22Rv1 (cell line): ENCODE results near the gene ZBTB7A.

Source experiments
- ZFX ChIP-seq: fragments of 450-650 bp; IDR thresholded peaks from 2 replicates; pipeline ENCODE4 v1.6.1; 2017; ENCODE audit warnings: antibody characterized with exemption, borderline replicate concordance
- TF ChIP-seq, protein P1 (sequence below): fragments of 450-650 bp; IDR thresholded peaks from 2 replicates; pipeline ENCODE4 v1.5.1; 2017; ENCODE audit warnings: mild to moderate bottlenecking

DNA sequence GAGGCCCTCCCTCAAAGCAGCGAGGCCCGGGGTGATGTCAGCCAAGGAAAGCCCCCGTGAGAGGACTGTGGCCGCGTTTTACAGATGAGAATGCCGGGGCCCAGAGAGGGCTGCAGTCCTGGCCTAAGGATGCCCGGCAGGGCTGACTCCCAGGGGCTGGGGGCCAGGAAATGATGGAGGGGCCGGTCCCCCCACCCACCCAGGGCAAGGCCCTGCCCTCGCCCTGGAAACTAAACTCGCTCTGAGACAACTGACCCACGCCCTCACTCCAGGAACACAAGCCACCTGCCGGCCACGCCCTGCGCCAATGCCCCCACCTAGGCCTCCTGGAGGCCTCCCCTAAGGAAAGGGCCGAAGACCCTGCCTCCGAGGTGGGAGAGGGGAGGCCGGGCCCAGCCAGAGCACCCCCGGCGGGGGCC is 7.2 kb downstream of the ZBTB7A start:
- TF ChIP-seq, protein P1, sequence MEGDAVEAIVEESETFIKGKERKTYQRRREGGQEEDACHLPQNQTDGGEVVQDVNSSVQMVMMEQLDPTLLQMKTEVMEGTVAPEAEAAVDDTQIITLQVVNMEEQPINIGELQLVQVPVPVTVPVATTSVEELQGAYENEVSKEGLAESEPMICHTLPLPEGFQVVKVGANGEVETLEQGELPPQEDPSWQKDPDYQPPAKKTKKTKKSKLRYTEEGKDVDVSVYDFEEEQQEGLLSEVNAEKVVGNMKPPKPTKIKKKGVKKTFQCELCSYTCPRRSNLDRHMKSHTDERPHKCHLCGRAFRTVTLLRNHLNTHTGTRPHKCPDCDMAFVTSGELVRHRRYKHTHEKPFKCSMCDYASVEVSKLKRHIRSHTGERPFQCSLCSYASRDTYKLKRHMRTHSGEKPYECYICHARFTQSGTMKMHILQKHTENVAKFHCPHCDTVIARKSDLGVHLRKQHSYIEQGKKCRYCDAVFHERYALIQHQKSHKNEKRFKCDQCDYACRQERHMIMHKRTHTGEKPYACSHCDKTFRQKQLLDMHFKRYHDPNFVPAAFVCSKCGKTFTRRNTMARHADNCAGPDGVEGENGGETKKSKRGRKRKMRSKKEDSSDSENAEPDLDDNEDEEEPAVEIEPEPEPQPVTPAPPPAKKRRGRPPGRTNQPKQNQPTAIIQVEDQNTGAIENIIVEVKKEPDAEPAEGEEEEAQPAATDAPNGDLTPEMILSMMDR = no peak
- TF ChIP-seq ZFX = no peak
